H9 (cell line): ENCODE measurements around the gene SRPK3. TPM values are rescaled to one million over a fixed set of nuclear protein-coding genes. Genes with fewer than 3 reads are reported as not detected.

Experiments
- DNase-seq: peaks from one replicate; pipeline ENCODE4 v3.0.0-alpha.2; 2017
- H2AFZ ChIP-seq: one replicate; pipeline ENCODE4 v1.6.1; 2013; ENCODE audit warnings: mild to moderate bottlenecking, low read length, control low read depth, moderate library complexity
- H2AK5ac ChIP-seq: 2 replicates; pipeline ENCODE4 v1.6.1; 2013; ENCODE audit warnings: low read length, control low read depth, mixed read lengths; ENCODE audit not compliant: insufficient read length
- H2BK120ac ChIP-seq: one replicate; pipeline ENCODE4 v1.6.1; 2013; ENCODE audit warnings: low read depth, mild to moderate bottlenecking, low read length, control low read depth, inconsistent platforms; ENCODE audit not compliant: poor library complexity, severe bottlenecking
- H2BK12ac ChIP-seq: 2 replicates; pipeline ENCODE4 v1.6.1; 2013; ENCODE audit warnings: low read length, control low read depth, mixed read lengths, low read depth; ENCODE audit not compliant: insufficient read length
- H2BK15ac ChIP-seq: 2 replicates; pipeline ENCODE4 v1.6.1; 2013; ENCODE audit warnings: low read depth, low read length, control low read depth
- H2BK20ac ChIP-seq: one replicate; pipeline ENCODE4 v1.6.1; 2013; ENCODE audit warnings: low read depth, mild to moderate bottlenecking, low read length, control low read depth, inconsistent platforms; ENCODE audit not compliant: poor library complexity, severe bottlenecking
- H2BK5ac ChIP-seq: 2 replicates; pipeline ENCODE4 v1.6.1; 2013; ENCODE audit warnings: low read length, control low read depth, mixed read lengths; ENCODE audit not compliant: insufficient read length
- H3K14ac ChIP-seq: 2 replicates; pipeline ENCODE4 v1.6.1; 2013; ENCODE audit warnings: low read length, control low read depth; ENCODE audit not compliant: insufficient read depth
- H3K18ac ChIP-seq: 2 replicates; pipeline ENCODE4 v1.6.1; 2013; ENCODE audit warnings: low read depth, mild to moderate bottlenecking, mixed read lengths, low read length, control low read depth; ENCODE audit not compliant: insufficient read length
- H3K23ac ChIP-seq: 2 replicates; pipeline ENCODE4 v1.6.1; 2013; ENCODE audit warnings: low read length, control low read depth, mixed read lengths, low read depth; ENCODE audit not compliant: insufficient read length
- H3K23me2 ChIP-seq: 2 replicates; pipeline ENCODE4 v1.6.1; 2013; ENCODE audit warnings: low read depth, mild to moderate bottlenecking, mixed read lengths, low read length, control low read depth; ENCODE audit not compliant: insufficient read length, poor library complexity, severe bottlenecking
- H3K27ac ChIP-seq: 2 replicates; pipeline ENCODE4 v1.5.1; 2013; ENCODE audit warnings: low read length, control low read depth, mixed read lengths, low read depth; ENCODE audit not compliant: insufficient read length
- H3K27me3 ChIP-seq: 2 replicates; pipeline ENCODE4 v1.6.1; 2013; ENCODE audit warnings: low read length, control low read depth, inconsistent platforms; ENCODE audit not compliant: insufficient read depth
- H3K4ac ChIP-seq: 2 replicates; pipeline ENCODE4 v1.6.1; 2013; ENCODE audit warnings: low read depth, mild to moderate bottlenecking, control low read depth, inconsistent platforms, low read length, moderate library complexity
- H3K4me1 ChIP-seq: 2 replicates; pipeline ENCODE4 v1.6.1; 2013; ENCODE audit warnings: low read length, control low read depth, inconsistent platforms; ENCODE audit not compliant: insufficient read depth
- H3K4me2 ChIP-seq: 2 replicates; pipeline ENCODE4 v1.6.1; 2013; ENCODE audit warnings: low read length, control low read depth, mixed read lengths; ENCODE audit not compliant: insufficient read length, insufficient read depth
- H3K56ac ChIP-seq: 2 replicates; pipeline ENCODE4 v1.6.1; 2013; ENCODE audit warnings: low read depth, mild to moderate bottlenecking, mixed read lengths, low read length, control low read depth; ENCODE audit not compliant: insufficient read length
- H3K79me1 ChIP-seq: 2 replicates; pipeline ENCODE4 v1.6.1; 2013; ENCODE audit warnings: low read depth, mild to moderate bottlenecking, moderate library complexity, low read length, control low read depth, inconsistent platforms; ENCODE audit not compliant: insufficient read depth, poor library complexity, severe bottlenecking
- H3K79me2 ChIP-seq: 2 replicates; pipeline ENCODE4 v1.6.1; 2013; ENCODE audit warnings: low read length, control low read depth, inconsistent platforms; ENCODE audit not compliant: insufficient read depth
- H3K9ac ChIP-seq: 2 replicates; pipeline ENCODE4 v1.6.1; 2013; ENCODE audit warnings: low read length, control low read depth, mixed read lengths; ENCODE audit not compliant: insufficient read length; ENCODE audit errors: extremely low read depth
- H3K9me3 ChIP-seq: one replicate; pipeline ENCODE4 v1.6.1; 2013; ENCODE audit warnings: low read depth, low read length, inconsistent platforms; ENCODE audit not compliant: control insufficient read depth
- H3T11ph ChIP-seq: one replicate; pipeline ENCODE4 v1.6.1; 2013; ENCODE audit warnings: mild to moderate bottlenecking, low read length, control low read depth, inconsistent platforms
- H4K20me1 ChIP-seq: one replicate; pipeline ENCODE4 v1.6.1; 2013; ENCODE audit not compliant: control insufficient read depth, insufficient read length, insufficient read depth
- H4K5ac ChIP-seq: 2 replicates; pipeline ENCODE4 v1.6.1; 2013; ENCODE audit warnings: low read depth, mild to moderate bottlenecking, mixed read lengths, low read length, control low read depth; ENCODE audit not compliant: insufficient read length
- H4K8ac ChIP-seq: replicated peaks from 2 replicates; pipeline ENCODE4 v1.6.1; 2013; ENCODE audit warnings: low read length, control low read depth, mixed read lengths, low read depth; ENCODE audit not compliant: insufficient read length
- H4K91ac ChIP-seq: 2 replicates; pipeline ENCODE4 v1.6.1; 2013; ENCODE audit warnings: low read depth, mild to moderate bottlenecking, moderate library complexity, mixed read lengths, low read length, control low read depth; ENCODE audit not compliant: insufficient read length
- H3K27ac Mint-ChIP-seq, 3 experiments: 2 replicates in 2 of 3; 3 replicates in 1 of 3; pipeline ENCODE4 v1.8.0; 2020 to 2021; ENCODE audit warnings: mixed read lengths in 3 of 3, mild to moderate bottlenecking in 1 of 3, moderate library complexity in 1 of 3
- H3K27me3 Mint-ChIP-seq: 2 replicates; pipeline ENCODE4 v1.8.0; 2021; ENCODE audit warnings: low read depth, mild to moderate bottlenecking, moderate library complexity, mixed read lengths
- H3K36me3 Mint-ChIP-seq, 3 experiments: 2 replicates in 2 of 3; 3 replicates in 1 of 3; pipeline ENCODE4 v1.8.0; 2020 to 2021; ENCODE audit warnings: low read depth in 3 of 3, mixed read lengths in 3 of 3; ENCODE audit not compliant: insufficient read depth in 1 of 3
- H3K4me1 Mint-ChIP-seq, 2 experiments: 2 replicates each; pipeline ENCODE4 v1.8.0; 2020; ENCODE audit warnings: mixed read lengths in 2 of 2
- H3K4me3 Mint-ChIP-seq, 2 experiments: 2 replicates in 1 of 2; 3 replicates in 1 of 2; pipeline ENCODE4 v1.8.0; 2020 to 2021; ENCODE audit warnings: mild to moderate bottlenecking in 2 of 2, mixed read lengths in 2 of 2, moderate library complexity in 1 of 2
- H3K9me3 Mint-ChIP-seq, 2 experiments: 2 replicates in 1 of 2; 3 replicates in 1 of 2; pipeline ENCODE4 v1.8.0; 2020; ENCODE audit warnings: mild to moderate bottlenecking in 2 of 2, mixed read lengths in 2 of 2, moderate library complexity in 1 of 2
- CTCF ChIP-seq: fragments of 200-600 bp; sonication (generic); conservative IDR thresholded peaks from 3 replicates; pipeline ENCODE4 v1.8.0; 2021; ENCODE audit warnings: antibody characterized with exemption, mild to moderate bottlenecking
- WGBS: extraction: QIAGEN DNeasy Blood & Tissue Kit; methylation state at CpG from one replicate; pipeline ENCODE4 v1.1.7; 2013; ENCODE audit warnings: missing lambda C conversion rate, low lambda C conversion rate, mixed read lengths; ENCODE audit not compliant: insufficient read length; ENCODE audit errors: extremely low coverage; 5-methylcytosine and 5-hydroxymethylcytosine counted together
- total RNA-seq: library from RNA; stranded (reverse); gene quantifications from 2 replicates; pipeline ENCODE4 v1.2.1, GENCODE V29; 2021

The SRPK3 gene
- total RNA-seq, 1 experiment from 2014 or later, result not detected

- DNase-seq, result peak; percentile 39
Measured at GRCh38 chrX:153766871-153767673, 13.8 kb upstream of the SRPK3 start.

More at GRCh38 chrX:153766871-153767673, 13.8 kb upstream of the SRPK3 start:
- Histone ChIP-seq H4K91ac (no peak overlapping the region), H3K27me3 (no peaks in the 10 kb centered on the region), H3K79me1 (no peaks in the 10 kb centered on the region), H4K20me1 (no peaks in the 10 kb centered on the region), H3K4me2 (no peak overlapping the region), H2AK5ac (no peak overlapping the region), H3K4ac (no peak overlapping the region), H3K79me2 (no peaks in the 10 kb centered on the region), H3K14ac (no peak overlapping the region), H4K8ac (no peak overlapping the region), H3K9ac (no peak overlapping the region), H3K27ac (no peak overlapping the region), H2BK120ac (no peak overlapping the region), H3K4me1 (no peaks in the 10 kb centered on the region), H2BK15ac (no peak overlapping the region), H2AFZ (no peak overlapping the region), H3K9me3 (no peaks in the 10 kb centered on the region), H3T11ph (no peak overlapping the region), H2BK5ac (no peak overlapping the region), H3K18ac (no peak overlapping the region), H2BK12ac (no peak overlapping the region), H3K23me2 (no peaks in the 10 kb centered on the region), H4K5ac (no peak overlapping the region), H3K23ac (no peak overlapping the region), H2BK20ac (no peak overlapping the region), H3K56ac (no peak overlapping the region)
- Mint-ChIP-seq H3K36me3 (peaks cover 0 to 3% (median 0%) of the 10 kb centered on the region in 3 experiments; a peak in 3 of 7 replicates), H3K9me3 (peaks cover 34 to 70% of the 10 kb centered on the region in 2 experiments), H3K27ac (peak overlapping the region in 1 of 3 experiments; percentile 28; a peak in 1 of 7 replicates), H3K27me3 (peaks cover 10% of the 10 kb centered on the region), H3K4me3 (no peak overlapping the region), H3K4me1 (peaks cover 4 to 6% of the 10 kb centered on the region in 2 experiments; a peak in 3 of 4 replicates)
- no CpG with 5 or more reads among the region's 56 CpGs for WGBS
- no peak for TF ChIP-seq CTCF
